GM20431 (cell line): Measurements from ENCODE around the gene ADH1A.
"Not testable (repeated sequence)": the region's sequence is repeated elsewhere in the genome, so short reads cannot be mapped to it uniquely, and the experiment has no call there.

ENCODE experiments used
- in situ Hi-C: fragments of 300-500 bp; cut with MseI, MboI; formaldehyde crosslinking; loops from one replicate; pipeline ENCODE4 v1.15.0; 2020; ENCODE audit warnings: low sequenced_read_pairs; ENCODE audit not compliant: unreplicated experiment

ADH1A gene

DNA sequence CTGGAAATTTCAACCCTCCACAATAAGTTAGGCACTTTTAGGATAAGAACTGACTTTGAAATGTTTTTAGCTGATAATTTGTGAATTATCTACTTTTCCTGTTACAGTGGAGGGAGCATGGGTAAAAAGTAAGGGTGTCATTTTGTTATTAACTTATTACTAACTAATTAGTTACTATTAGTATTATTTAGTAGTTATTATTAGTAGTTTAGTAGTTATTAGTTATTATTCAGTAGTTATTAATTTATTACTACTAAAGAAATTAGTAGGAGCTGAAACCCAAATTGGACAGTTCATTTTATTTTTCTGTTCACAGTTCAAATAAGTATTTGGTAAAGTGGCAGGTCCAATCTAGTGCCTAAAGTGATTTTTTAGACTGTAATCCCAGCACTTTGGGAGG lies 5.4 kb downstream of the ADH1A start:
- in situ Hi-C loops = no loop called here

DNA sequence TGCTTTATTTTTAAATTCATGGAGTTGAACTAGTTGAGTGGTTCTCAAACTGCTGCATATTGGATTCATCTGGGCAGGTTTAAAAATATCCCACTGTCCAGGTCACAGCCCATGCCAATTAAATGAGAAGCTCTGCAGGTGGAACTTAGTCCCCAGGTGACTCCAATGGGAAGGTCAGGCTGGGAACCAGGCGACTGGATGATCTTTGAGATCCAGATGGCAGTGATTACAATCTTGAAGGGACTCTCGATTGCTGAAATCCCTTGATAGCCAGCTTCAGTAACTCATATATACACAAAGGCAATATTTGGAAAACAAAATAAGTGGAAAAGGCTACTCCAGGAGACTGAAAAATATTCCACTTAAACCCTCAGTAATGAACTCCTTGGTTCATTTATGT lies 8.1 kb downstream of the ADH1A start:
- in situ Hi-C loops = no loop called here

DNA sequence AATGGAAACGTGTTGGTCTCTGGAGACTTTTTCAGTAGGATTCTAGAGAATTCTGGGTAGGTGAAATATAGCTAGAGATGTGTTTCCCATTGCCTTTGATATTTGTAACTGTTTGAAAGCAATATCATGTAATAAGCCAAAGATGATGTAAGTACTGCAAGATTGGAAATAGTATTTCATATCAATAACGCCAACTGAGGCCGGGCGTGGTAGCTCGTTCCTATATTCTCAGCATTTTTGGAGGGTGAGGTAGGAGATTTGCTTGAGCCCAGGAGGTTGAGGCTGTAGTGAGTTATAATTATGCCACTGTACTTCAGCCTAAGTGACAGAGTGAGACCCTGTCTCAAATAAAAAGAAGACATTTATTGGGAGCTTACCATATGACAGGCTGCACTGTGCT lies 9.5 kb downstream of the ADH1A start:
- in situ Hi-C loops = no loop called here

DNA sequence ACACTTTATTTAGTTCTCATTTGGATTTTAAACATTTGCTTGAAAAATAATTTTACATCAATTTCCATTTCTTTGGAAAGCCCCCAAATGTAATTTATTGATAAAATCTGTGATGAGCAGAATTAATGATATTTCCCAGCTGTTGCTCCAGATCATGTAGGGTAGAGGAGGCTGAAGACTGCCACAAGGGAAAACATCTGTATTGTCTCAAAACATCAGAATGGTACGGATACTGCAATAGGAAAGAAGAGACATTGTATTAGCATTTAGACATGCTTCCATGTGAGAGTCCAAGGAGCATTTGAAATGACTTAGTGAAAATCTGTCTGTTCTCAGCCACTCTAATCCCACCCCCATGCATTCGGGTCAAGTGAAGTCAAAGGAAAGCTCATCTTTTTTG lies 14.4 kb downstream of the ADH1A start:
- in situ Hi-C loops = no loop called here

DNA sequence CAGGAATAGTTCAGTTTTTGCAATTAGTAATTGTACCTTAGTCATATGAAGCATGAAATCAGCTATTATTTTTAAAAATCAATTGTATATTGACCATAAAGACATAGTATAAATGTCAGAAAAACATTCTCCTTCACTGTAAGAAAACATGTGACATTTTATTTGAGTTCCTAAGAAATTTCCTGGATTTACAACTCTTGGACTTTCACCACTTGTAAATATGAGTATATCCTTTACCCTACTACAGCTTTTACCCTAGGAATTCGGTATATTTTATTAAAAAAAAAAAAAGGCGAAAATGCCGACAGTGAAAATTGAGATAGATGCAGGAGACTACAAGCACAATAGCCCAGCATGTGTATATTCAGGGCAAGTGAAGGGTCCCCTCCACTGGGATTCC lies 14.9 kb downstream of the ADH1A start:
- in situ Hi-C loops = no loop called here

DNA sequence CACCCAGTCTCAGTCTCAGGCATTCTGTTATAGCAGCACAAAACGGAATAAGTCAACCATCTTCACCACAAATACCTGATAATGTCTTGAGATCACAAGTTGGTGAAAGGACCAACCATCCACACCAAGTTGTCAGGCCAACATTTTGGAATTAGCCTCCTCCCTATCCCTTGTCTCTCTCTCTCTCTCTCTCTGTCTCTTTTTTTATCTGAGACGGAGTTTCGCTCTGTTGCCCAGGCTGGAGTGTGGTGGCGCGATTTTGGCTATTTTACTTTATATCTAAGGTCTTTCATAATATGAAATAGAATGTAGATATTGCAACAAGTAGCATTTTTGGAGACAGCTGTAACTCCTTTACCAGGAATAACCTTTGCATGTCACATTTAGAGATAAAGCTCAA lies 15.7 kb downstream of the ADH1A start:
- in situ Hi-C loops = no loop called here

DNA sequence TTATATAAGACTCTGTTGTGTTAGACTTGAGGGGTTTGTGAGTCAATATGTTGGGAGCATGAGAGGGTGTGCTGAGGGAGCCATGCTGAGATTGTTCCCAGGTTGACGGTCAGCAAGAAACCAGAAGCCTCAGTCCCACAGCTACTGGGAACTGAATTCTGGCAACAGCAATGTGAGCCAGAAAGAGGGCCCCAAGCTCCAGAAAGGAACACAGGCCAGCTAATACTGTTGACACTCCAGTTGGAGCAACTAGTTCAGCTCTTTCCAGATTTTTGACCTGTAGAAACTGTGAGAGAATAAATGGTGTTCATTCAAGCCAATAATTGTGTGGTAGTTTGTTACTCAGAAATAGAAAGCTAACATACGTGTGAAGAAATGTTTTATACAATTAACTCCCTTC lies 17.1 kb downstream of the ADH1A start:
- in situ Hi-C loops = no loop called here

DNA sequence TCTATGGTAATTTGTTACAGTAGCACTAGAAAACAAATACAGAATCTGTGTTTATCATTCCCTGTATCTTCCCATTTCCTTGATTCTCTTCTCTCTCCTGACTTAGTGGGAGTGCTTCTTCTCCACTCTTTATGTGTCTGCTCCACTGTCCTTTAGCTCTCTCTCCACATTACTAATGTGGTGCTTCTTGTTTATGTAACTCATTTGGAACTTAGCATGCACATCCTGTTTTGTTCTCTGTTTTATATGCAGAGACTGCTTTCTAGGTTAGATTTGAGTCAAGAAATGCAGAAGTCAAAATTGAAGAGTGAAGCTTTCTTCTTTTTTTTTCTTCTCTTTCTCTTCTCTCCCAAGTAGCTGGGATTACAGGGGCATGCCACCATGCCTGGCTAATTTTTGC lies 25.9 kb downstream of the ADH1A start:
- in situ Hi-C loops = no loop called here

DNA sequence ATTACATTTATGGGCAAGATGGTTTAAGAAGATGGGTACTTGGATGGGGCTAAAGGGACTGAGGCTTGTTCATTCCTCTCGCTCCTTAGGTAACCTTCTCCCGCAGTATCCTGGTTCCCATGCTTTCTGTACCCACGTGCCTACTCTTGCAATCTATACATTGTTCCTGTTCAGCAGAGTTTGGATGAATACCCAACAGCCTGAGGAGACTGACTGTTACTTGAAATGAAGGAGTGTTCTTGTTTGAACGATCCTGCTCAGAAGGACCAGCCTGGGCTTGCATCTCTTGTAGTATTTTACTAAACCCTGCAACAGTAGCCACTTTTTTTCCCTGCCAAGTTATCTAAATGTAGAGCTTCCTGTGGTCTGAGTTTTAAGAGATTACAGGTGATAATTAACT lies 38.0 kb downstream of the ADH1A start:
- in situ Hi-C loops = no loop called here

DNA sequence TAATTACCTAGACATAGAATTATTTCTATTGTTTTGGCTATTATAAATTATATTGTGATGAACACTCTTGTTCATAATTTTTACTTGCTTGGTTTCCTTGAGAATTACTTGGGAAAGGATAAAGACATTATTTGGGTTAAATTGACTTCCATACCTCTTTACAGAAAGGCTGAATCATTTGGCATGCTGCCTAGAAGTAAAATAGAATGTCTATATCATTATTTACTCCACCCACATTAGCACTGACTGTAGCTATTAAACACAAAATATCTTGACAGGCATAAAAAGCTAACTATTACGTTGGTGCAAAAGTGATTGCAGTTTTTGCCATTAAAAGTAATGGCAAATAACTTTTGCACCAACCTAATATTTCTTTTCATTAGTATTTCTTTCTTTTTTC lies 42.1 kb downstream of the ADH1A start:
- in situ Hi-C loops = no loop called here

DNA sequence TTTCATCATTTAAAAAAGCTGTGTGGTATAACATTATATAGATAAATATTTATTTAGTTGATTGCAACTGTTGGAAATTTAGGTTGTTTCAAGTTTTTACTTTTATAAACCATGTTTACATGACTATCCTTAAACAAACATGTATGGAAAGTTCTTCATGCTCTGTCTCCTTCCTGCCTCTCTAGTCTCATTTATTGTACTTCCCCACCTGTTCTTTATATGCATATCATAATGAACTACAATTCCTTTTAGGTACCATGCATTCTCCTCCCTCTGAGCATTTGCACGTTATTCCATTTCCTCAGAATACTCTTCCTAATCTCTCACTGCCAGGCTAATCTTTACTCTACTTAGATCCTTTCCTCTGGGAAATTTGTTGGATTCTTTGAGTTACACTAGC lies 54.8 kb downstream of the ADH1A start:
- in situ Hi-C loops = no loop called here

DNA sequence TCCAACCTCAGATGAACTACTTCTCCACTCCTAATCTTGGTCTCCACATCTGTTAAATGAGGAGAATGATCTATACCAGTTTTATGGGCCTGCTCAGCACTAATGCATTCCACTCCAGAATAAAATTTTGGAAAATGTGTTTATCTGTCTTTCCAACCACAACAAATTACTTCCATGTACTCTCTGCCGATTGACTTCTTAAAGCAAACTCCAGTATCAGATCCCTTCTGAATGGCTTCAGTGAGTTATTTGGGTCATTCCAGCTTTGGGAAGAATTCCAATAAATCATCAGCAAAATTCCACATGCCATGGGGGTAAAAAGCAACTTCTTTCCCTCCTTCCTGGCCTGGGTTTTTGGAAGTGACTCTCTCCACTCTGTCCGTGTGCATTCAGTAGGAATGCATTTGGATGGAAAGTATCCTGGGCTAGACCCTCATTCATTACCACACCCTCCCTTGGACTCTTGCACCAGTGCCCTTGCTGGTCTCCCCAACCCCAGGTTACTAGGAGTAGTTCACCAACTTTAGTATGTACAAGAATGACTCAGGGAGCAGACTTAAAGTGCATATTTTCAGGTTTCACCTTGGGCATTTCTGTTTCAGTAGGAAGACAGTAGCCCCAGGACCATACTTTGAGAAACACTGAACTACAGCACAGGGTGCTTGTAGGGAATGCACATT lies 56.3 kb downstream of the ADH1A start:
- in situ Hi-C loops = no loop called here

DNA sequence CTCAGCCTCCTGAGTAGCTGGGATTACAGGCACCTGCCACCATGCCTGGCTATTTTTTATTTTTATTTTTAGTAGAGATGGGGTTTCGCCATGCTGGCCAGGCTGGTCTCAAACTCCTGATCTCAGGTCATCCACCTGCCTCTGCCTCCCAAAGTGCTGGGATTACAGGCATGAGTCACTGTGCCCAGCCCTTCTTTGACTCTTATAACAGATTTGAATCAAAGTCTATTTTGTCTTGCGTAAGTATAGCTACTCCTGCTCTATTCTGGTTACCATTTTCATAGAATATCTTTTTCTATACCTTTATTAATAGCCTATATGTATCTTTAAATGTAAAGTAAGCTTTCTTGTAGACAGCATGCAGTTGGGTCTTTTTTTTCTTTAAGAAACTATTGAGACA lies 57.4 kb downstream of the ADH1A start:
- in situ Hi-C loops = not testable (repeated sequence)

DNA sequence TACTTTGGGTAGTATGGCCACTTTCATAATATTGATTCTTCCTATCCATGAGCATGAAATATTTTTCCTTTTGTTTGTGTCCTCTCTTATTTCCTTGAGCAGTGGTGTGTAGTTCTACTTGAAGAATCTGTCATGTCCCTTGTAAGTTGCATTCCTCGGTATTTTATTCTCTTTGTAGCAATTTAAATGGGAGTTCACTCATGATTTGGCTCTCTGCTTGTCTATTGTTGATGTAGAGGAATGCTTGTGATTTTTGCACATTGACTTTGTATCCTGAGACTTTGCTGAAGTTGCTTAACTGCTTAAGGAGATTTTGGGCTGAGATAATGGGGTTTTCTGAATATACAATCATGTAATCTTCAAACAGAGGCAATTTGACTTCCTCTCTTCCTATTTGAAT lies 62.1 kb downstream of the ADH1A start:
- in situ Hi-C loops = not testable (repeated sequence)

DNA sequence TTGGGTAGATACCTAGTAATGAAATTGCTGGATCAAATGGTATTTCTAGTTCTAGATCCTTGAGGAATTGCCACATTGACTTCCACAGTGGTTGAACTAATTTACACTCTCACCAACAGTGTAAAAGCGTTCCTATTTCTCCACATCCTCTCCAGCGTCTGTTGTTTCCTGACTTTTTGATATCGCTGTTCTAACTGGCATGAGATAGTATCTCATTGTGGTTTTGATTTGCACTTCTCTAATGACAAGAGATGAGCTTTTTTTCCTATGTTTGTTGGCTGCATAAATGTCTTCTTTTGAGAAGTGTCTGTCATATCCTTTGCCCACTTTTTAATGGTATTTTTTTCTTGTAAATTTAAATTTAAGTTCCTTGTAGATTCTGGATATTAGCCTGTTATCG lies 63.1 kb downstream of the ADH1A start:
- in situ Hi-C loops = not testable (repeated sequence)
